GM18519 (cell line): ENCODE data around the gene GAREM1.

Experiments used
- ATAC-seq: cut with Tn5 transposase; IDR thresholded peaks from one replicate; pipeline ENCODE4 v1.9.1; 2021; ENCODE audit warnings: mild to moderate bottlenecking, moderate library complexity; ENCODE audit not compliant: unreplicated experiment, low FRiP score

Gene GAREM1

GRCh38 chr18:32335228-32335627, 135.5 kb downstream of the GAREM1 start:
- no peak for ATAC-seq

GRCh38 chr18:32333781-32334180, 136.9 kb downstream of the GAREM1 start:
- ATAC-seq, result no peak

- no peak for ATAC-seq
These were observed 138.0 kb downstream of the GAREM1 start for GRCh38 chr18:32332708-32333107.

GRCh38 chr18:32328974-32329373, 141.7 kb downstream of the GAREM1 start:
- no peak for ATAC-seq

GRCh38 chr18:32328379-32328778, 142.3 kb downstream of the GAREM1 start:
- ATAC-seq, result no peak

- ATAC-seq, result no peak
These were observed 144.0 kb downstream of the GAREM1 start for GRCh38 chr18:32326450-32327308.

GRCh38 chr18:32324181-32324580, 146.5 kb downstream of the GAREM1 start:
- ATAC-seq, result no peak

GRCh38 chr18:32321826-32322225, 148.9 kb downstream of the GAREM1 start:
- ATAC-seq, result no peak

- no peak for ATAC-seq
These were observed 151.6 kb downstream of the GAREM1 start for GRCh38 chr18:32319084-32319483.

GRCh38 chr18:32318581-32318980, 152.1 kb downstream of the GAREM1 start:
- ATAC-seq, result no peak

GRCh38 chr18:32317651-32318050, 153.0 kb downstream of the GAREM1 start:
- ATAC-seq, result no peak

- ATAC-seq, result no peak
These were observed 154.8 kb downstream of the GAREM1 start for GRCh38 chr18:32315881-32316280.

- no peak for ATAC-seq
These were observed 159.9 kb downstream of the GAREM1 start for GRCh38 chr18:32310774-32311173.

GRCh38 chr18:32310101-32310500, 160.6 kb downstream of the GAREM1 start:
- ATAC-seq, result no peak

- ATAC-seq, result no peak
These were observed 162.1 kb downstream of the GAREM1 start for GRCh38 chr18:32308493-32309120.

- ATAC-seq, result no peak
These were observed 167.3 kb downstream of the GAREM1 start for GRCh38 chr18:32303400-32303799.

- no peak for ATAC-seq
These were observed 167.9 kb downstream of the GAREM1 start for GRCh38 chr18:32302806-32303205.

GRCh38 chr18:32301976-32302743, 168.5 kb downstream of the GAREM1 start:
- ATAC-seq, result peak; percentile 98

GRCh38 chr18:32301361-32301760, 169.3 kb downstream of the GAREM1 start:
- no peak for ATAC-seq

- no peak for ATAC-seq
These were observed 169.8 kb downstream of the GAREM1 start for GRCh38 chr18:32300914-32301313.

GRCh38 chr18:32299484-32299883, 171.2 kb downstream of the GAREM1 start:
- ATAC-seq, result no peak
